CD4-positive, alpha-beta T cell treated with Interleukin-2 at 100 ng/mL for 4 hours (primary cell): ENCODE results near the gene CHKA.

Experiments
- DNase-seq: peaks from one replicate; pipeline ENCODE4 v3.0.0-alpha.2; 2020; ENCODE audit warnings: low spot score

Gene CHKA

GRCh38 chr11:68044145-68044813, 76.9 kb downstream of the CHKA start:
- DNase-seq: no peak

DNA sequence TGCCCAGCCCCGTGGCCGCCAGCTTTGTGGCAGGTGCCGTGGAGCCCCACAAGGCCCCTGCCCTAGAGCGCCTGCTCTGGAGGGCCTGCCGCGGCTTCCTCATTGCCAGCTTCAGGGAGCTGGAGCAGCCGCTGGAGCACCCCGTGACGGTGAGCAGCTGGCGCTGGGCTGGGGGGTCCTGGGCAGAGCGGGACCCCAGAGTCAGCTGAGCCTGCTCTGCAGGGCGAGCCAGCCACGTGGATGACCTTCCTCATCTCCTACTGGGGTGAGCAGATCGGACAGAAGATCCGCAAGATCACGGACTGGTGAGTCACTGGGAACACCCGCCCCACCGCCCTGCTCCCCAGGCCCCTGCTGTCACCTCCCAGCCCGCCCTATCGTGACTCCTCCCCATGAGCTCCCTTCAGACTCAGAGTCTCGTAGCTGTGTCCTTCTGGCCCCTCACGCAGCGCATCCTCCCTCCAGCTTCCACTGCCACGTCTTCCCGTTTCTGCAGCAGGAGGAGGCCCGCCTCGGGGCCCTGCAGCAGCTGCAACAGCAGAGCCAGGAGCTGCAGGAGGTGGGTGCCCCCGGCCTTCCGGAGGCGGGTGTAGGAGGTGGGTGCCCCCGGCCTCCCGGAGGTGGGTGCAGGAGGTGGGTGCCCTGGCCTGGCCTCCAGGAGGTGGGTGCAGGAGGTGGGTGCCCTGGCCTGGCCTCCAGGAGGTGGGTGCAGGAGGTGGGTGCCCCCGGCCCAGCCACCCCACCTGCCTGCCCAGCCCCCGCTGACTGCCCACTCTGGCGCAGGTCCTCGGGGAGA, 77.6 kb downstream of the CHKA start:
- no peak for DNase-seq

DNA sequence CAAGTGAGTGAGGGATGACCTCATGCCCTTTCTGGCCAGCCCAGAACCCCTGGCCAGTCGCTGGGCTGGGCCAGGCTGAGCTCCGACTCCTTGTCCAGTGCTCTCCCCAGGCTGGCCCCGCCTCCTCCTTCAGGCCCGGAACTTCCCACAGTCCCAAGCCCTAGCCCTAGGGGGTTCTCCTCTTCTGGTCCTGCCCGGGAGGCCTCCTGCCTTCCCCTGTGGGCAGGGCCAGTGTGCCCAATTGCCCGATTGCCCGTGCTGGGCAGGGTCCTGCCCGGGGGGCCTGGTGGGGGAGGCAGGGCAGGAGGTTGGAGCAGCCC, 78.2 kb downstream of the CHKA start:
- no peak for DNase-seq

DNA sequence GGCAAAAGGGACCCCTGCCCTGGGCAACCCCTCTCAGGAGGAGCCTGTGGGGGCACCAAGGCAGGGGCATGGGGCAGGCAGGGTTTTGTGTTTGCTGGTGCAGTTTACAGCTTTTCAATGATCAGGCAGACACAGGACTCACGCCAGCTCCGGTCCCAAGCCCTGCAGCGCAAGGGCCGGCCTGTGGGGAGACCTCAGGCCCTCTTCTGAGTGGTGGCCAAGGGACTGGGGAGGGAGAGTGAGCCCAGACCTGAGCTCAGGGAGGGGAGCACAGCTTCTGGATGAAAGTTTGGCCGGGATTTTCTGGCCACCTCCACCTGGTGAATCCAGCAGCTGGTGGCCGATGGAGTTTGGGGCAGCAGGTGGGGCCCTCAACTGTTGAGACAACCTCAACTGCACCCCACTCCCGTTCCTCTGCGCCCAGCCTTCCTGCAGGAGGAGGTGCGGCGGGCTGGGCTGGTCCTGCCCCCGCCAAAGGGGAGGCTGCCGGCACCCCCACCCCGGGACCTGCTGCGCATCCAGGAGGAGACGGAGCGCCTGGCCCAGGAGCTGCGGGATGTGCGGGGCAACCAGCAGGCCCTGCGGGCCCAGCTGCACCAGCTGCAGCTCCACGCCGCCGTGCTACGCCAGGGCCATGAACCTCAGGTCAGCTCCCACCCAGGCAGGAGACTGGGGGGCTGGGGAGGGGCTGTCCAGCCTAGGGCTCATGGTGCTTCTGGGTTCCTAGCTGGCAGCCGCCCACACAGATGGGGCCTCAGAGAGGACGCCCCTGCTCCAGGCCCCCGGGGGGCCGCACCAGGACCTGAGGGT, 78.8 kb downstream of the CHKA start:
- no peak for DNase-seq

DNA sequence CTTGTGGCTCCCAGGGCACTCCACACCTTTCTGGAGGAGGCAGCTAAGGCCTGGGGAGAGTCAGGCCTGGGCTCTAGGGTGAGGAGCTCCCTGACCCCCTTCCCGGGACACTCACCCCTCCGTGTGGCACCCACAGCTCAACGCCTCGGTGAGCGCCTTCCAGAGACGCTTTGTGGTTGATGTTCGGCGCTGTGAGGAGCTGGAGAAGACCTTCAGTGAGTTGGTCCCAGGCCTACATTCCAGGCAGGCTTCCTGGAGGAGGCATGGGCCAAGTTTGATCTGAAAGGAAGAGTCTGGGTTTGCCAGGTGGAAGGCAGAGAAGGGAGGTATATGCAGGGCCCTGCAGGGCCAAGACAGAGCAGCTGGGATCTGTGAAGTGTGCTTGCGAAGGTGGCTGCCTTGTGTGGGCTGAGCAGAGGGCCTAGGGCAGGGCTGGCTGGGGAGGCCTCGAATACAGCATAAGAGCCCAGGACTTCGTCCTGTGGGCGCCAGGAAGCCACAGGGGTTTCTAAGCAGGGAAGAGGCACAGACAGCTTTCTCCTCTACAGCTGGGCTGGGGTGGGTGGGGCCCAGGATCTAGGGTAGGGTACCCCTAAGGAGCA, 79.5 kb downstream of the CHKA start:
- no peak for DNase-seq

DNA sequence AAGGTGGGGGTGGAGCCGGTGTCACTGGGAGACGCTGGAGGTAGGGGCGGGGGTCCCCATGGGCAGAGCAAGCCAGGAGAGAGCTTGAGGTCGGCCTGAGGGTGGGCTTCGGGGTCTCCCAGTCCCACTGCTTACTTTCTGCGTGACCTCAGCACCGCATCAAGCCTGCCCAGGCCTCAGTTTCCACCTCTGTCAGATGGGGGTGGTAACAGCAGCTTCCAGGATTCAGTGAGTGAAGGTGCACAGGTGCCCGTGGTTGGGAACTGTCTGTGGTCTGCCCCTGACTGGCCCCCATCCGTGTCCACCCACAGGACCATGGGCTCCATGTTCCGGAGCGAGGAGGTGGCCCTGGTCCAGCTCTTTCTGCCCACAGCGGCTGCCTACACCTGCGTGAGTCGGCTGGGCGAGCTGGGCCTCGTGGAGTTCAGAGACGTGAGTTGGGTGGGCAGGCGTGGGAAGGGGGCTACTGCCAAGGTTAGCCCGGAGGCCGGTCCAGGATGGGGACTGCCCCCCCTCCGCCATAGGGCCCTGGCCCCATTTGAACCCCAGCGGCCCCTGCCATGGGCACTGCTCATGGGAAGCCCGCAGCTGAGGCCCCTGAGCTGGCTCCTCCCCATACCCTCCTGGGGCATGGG, 80.1 kb downstream of the CHKA start:
- no peak for DNase-seq

- peak; percentile 43 for DNase-seq
These were observed 80.9 kb downstream of the CHKA start for GRCh38 chr11:68040101-68040956.

GRCh38 chr11:68039526-68040086, 81.6 kb downstream of the CHKA start:
- DNase-seq: no peak

- DNase-seq: peak; percentile 45
These were observed 82.3 kb downstream of the CHKA start, which contains the start of gene TCIRG1 for GRCh38 chr11:68038718-68039525. TCIRG1 (plus strand) TSS chr11:68039025; CDS start chr11:68041272, 2,247 bp downstream.

- no peak for DNase-seq
These were observed 82.9 kb downstream of the CHKA start for GRCh38 chr11:68038226-68038717.

DNA sequence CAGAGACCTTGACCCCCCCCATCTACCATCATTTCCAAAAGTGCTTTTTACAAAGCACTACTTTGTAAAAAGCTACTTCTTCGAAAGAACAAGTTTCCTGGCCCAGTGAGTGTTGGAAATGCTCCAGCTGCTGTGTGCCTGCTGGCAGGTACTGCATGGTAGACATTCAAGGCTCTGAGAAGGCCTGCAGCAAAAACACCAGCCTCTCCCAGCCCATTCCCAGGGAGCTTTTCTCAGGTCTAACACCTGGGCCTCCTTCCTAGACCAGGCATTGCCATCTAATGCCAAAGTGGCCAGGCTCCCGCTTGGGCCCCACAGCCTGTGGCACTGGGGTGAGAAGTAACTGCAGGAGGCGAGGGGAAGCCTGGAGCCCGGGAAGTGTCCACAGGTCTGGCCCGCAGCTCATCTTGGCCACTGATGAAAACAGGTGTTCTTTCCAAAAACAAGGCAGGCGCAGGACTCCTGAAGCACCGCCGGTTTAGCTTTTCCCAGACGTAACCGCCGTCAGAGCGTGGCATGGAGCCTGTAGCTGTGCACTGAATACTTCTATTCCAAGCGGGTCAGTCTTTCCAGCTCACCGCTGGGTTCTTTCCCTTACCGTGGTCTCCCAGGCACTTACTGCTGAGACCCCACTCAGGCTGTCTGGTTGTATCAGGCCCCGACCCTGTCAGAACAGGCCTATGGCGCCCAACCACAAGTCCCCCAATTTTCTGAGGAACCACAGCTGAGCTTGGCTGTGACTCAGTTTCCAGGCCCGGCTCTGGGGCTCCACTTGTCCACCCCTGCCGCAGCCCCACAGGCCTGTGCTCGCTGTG, 83.6 kb downstream of the CHKA start:
- DNase-seq: no peak

- DNase-seq: peak; percentile 35
These were observed 84.4 kb downstream of the CHKA start for GRCh38 chr11:68036717-68037239.

GRCh38 chr11:68036141-68036716, 85.0 kb downstream of the CHKA start:
- DNase-seq: no peak

- no peak for DNase-seq
These were observed 85.8 kb downstream of the CHKA start for GRCh38 chr11:68035266-68035876.

- no peak for DNase-seq
These were observed 87.5 kb downstream of the CHKA start for GRCh38 chr11:68033708-68034045.

DNA sequence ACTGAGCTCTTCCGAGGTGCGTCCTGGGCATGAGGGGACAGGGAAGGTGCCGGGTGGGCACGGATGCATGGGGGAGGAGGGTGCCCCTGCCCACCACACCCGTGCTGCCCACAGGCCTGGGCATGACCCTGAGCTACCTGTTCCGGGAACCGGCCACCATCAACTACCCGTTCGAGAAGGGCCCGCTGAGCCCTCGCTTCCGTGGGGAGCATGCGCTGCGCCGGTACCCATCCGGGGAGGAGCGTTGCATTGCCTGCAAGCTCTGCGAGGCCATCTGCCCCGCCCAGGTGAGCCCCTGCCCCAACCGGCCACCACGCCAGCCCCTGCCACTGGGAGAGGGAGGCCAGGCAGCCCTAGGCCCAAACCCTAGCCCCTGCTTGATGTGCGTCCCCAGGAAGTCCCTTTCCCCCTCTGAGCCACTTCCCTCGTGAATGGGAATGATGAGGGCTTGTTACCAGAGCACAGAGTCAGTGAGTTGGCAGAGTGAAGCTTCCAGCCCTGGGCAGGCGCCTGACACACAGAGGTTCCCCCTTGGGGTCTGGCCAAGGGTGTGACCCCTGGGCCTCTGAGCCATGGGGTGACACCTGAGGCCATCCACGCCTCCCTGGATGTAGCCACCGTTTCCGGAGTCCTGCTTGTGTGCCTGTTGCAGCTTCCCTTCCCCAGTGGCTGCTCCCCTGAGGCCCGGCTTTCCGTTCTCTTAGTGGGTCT, 88.0 kb downstream of the CHKA start:
- DNase-seq: no peak

GRCh38 chr11:68032003-68032402, 89.2 kb downstream of the CHKA start:
- no peak for DNase-seq
